SH-SY5Y (cell line): ENCODE measurements around the gene DHRS9.

ENCODE experiments used
- GATA2 ChIP-seq: IDR thresholded peaks from 2 replicates; pipeline ENCODE4 v1.6.1; 2011; ENCODE audit warnings: mild to moderate bottlenecking, low read depth, low read length
- GATA3 ChIP-seq: IDR thresholded peaks from 2 replicates; pipeline ENCODE4 v1.6.1; 2011; ENCODE audit warnings: low read depth, mild to moderate bottlenecking, low read length, moderate library complexity

The DHRS9 gene

DNA sequence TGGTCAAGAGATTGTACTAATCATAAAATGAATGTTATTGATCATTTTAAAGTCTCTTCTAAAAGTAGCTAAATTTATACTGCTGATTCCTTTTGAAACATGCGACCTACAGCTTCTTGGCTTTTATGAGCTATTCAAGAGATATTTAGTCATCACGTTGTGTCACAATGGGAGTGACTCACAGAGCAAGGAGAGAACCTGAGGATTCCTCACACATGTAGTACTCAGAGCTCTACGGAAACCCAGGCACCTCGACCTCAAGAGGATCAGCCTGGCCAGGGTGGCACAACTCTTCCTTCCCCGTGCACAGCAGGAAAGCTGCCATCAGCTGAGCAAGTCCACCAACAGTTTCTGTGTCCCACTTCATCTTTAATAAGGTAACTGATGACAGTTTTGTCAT, at the start of gene DHRS9:
TSS of gene DHRS9 (plus strand) at position 223 of the 400 bp plus-strand sequence. CDS start 12,019 bp downstream, outside the sequence.
- no peak for TF ChIP-seq GATA3
- TF ChIP-seq GATA2, result no peak

DNA sequence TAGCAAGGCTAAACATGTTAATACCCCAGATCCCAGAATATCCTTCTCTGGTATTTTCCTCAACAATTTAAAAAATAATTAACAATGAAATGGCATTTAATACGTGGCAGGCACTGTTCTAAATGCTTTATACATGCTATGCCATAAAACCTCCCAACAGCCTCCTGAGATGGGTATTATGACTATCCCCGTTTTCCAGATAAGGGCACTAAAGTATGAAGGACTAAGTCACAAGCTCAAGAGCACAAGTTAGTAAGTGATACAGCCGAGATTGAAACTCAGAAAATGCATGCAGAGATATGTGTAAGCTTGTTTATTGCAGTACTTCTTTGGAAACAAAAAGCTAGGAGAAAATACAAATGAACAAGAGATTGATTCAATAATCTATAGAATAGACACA, 46.2 kb upstream of the DHRS9 start:
- TF ChIP-seq GATA3 (no peak), GATA2 (no peak)

GRCh38 chr2:169026056-169026455, 43.3 kb upstream of the DHRS9 start:
- no peak for TF ChIP-seq GATA2
- TF ChIP-seq GATA3, result no peak

DNA sequence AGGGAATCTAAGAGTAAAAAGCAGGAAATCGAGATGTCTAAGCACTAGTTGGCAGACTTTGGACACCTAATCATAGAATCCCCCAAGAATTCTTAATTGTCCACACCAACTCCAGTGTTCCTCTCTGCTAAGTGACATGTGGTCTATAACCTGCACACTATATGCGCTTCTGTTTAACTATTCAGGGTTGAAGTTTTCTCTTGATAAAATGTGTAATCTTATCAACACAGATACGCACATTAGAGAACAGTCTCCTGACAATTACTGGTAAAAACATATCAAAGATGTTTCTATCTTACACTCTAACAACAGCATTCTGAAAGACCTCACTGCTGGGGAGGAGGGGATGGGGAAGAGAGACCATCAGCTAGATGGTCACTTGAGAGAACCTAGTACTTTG, 42.1 kb upstream of the DHRS9 start:
- TF ChIP-seq GATA3 (no peak), GATA2 (no peak)

GRCh38 chr2:169029341-169029740, 40.0 kb upstream of the DHRS9 start:
- TF ChIP-seq GATA2 (no peak), GATA3 (no peak)

GRCh38 chr2:169031202-169031601, 38.2 kb upstream of the DHRS9 start, which contains the start of gene ABCB11:
Gene ABCB11 (minus strand): TSS chr2:169031324. CDS start chr2:169018125, 13,199 bp downstream.
- TF ChIP-seq GATA3, result no peak
- TF ChIP-seq GATA2, result no peak

DNA sequence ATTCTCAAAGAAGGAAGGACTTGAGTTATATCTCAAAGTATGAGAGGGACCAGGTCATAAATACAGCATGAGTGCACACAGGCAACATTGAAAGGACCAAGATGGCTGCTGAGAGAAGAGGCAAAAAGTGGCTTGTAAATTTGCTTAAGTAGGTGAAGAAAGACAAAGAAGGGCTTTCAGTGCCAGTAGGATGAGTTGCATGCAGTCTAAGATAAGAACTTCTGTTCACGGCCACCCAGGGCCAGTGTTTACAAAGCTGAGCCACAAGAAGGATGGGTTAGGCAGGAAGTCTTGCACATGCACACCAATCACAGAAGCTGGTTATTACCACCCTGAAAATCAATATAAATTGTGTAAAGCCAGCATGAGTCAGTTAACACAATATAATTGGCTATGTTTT, 35.1 kb upstream of the DHRS9 start:
- TF ChIP-seq GATA2, result no peak
- TF ChIP-seq GATA3, result no peak

DNA sequence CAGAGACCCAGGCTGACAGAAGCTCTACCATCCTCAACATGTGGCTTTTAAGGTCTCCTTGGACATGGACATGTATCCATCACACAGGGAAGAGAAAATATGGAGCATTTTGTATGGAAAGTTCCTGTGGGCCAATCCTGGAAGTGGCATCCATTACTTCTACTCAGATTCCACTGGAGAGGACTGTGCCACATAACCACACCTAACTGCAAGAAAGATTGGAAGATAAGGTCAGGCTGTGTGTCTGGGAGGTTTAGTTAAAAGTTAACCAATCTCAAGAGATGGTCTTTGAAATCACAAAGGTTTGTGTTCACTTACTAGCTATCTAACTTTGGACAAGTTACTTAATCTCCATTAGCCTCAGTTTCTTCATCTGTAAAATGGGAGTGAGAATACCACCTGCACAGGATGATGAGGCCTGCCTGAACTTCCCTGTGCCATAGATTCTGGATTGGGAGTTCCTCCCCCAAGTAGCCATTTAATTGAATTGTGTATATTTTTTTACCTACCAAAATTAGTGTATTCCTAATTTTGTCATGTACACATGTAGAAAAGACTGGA, 34.3 kb upstream of the DHRS9 start:
- TF ChIP-seq GATA3 (no peak), GATA2 (no peak)

GRCh38 chr2:169035887-169036286, 33.5 kb upstream of the DHRS9 start:
- TF ChIP-seq GATA3 (no peak), GATA2 (no peak)

GRCh38 chr2:169036736-169037440, 32.5 kb upstream of the DHRS9 start:
- TF ChIP-seq GATA3, result no peak
- TF ChIP-seq GATA2, result no peak

- TF ChIP-seq GATA3 (no peak), GATA2 (no peak)
These were observed 31.0 kb upstream of the DHRS9 start for GRCh38 chr2:169038338-169038757.

GRCh38 chr2:169039702-169040101, 29.7 kb upstream of the DHRS9 start:
- TF ChIP-seq GATA3 (no peak), GATA2 (no peak)

GRCh38 chr2:169041594-169041993, 27.8 kb upstream of the DHRS9 start:
- TF ChIP-seq GATA3 (no peak), GATA2 (no peak)

DNA sequence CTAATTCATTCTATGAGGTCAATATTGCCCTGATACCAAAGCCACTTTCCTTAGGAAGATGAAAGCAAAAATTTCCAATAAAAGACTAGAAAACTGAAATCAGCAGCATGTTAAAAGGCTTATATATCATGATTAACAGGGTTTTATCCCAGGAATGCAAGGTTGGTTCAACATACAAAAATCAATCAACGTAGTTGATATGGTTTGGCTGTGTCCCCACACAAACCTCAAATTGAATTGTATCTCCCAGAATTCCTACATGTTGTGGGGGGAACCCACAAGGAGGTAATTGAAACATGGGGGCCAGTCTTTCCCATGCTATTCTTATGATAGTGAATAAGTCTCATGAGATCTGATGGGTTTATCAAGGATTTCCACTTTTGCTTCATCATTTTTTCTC, 26.5 kb upstream of the DHRS9 start:
- TF ChIP-seq GATA2 (no peak), GATA3 (no peak)

- TF ChIP-seq GATA2 (no peak), GATA3 (no peak)
These were observed 22.8 kb upstream of the DHRS9 start for GRCh38 chr2:169046440-169047151.
